GM19328 (cell line): ENCODE measurements around the gene RBP3.

ENCODE experiments used
- ATAC-seq: cut with Tn5 transposase; IDR thresholded peaks from one replicate; pipeline ENCODE4 v1.9.1; 2021; ENCODE audit warnings: mild to moderate bottlenecking, moderate library complexity; ENCODE audit not compliant: unreplicated experiment

Gene RBP3

GRCh38 chr10:47334466-47335295 lies 13.5 kb upstream of the RBP3 start:
- no peak for ATAC-seq

GRCh38 chr10:47335906-47336305 lies 12.3 kb upstream of the RBP3 start:
- ATAC-seq: no peak

GRCh38 chr10:47336387-47337134 lies 11.6 kb upstream of the RBP3 start:
- no peak for ATAC-seq

- ATAC-seq: no peak
These were observed 10.9 kb upstream of the RBP3 start for GRCh38 chr10:47337310-47337709.

GRCh38 chr10:47339186-47339735 lies 8.9 kb upstream of the RBP3 start:
- ATAC-seq: no peak

GRCh38 chr10:47339759-47340607 lies 8.2 kb upstream of the RBP3 start:
- ATAC-seq: no peak

- no peak for ATAC-seq
These were observed 7.5 kb upstream of the RBP3 start for GRCh38 chr10:47340608-47341170.

GRCh38 chr10:47344996-47345870 lies 2.9 kb upstream of the RBP3 start:
- ATAC-seq: no peak

GRCh38 chr10:47346581-47347302 lies 1.4 kb upstream of the RBP3 start:
- ATAC-seq: no peak

GRCh38 chr10:47347303-47347675 lies 874 bp upstream of the RBP3 start:
- ATAC-seq: no peak

- ATAC-seq: no peak
These were observed 703 bp downstream of the RBP3 start for GRCh38 chr10:47348661-47349470.

GRCh38 chr10:47349516-47349915 lies 1.4 kb downstream of the RBP3 start:
- ATAC-seq: no peak

- no peak for ATAC-seq
These were observed 1.8 kb downstream of the RBP3 start for GRCh38 chr10:47349941-47350371.

GRCh38 chr10:47350671-47351640 lies 2.8 kb downstream of the RBP3 start:
- no peak for ATAC-seq

GRCh38 chr10:47351899-47352815 lies 4.0 kb downstream of the RBP3 start:
- no peak for ATAC-seq

- ATAC-seq: no peak
These were observed 5.2 kb downstream of the RBP3 start for GRCh38 chr10:47353351-47353750.
